Naive B cell (primary cell): ENCODE results near the gene NTM. TPM values are rescaled to one million over a fixed set of nuclear protein-coding genes. Genes with fewer than 3 reads are reported as not detected.
"Not testable (repeated sequence)": the region's sequence is repeated elsewhere in the genome, so short reads cannot be mapped to it uniquely, and the experiment has no call there.

Source experiments
- ATAC-seq, 2 donors: fragments of 150-1000 bp; cut with Tn5 transposase; 2 replicates each; pipeline ENCODE4 v1.10.0; 2021; ENCODE audit warnings: low read depth in 2 of 2, mild to moderate bottlenecking in 2 of 2, moderate library complexity in 2 of 2
- DNase-seq: peaks from one replicate; pipeline ENCODE4 v3.0.0; 2022
- H3K27ac Mint-ChIP-seq, 6 donors: one replicate each; pipeline ENCODE4 v1.8.0; 2020 to 2022; ENCODE audit warnings: mild to moderate bottlenecking in 6 of 6, mixed read lengths in 6 of 6, moderate library complexity in 5 of 6, inconsistent platforms in 2 of 6
- H3K27me3 Mint-ChIP-seq, 3 donors: one replicate each; pipeline ENCODE4 v1.8.0; 2021 to 2022; ENCODE audit warnings: mixed read lengths in 3 of 3, mild to moderate bottlenecking in 1 of 3
- H3K36me3 Mint-ChIP-seq, 2 donors: one replicate each; pipeline ENCODE4 v1.8.0; 2020 to 2022; ENCODE audit warnings: mixed read lengths in 2 of 2, inconsistent platforms in 1 of 2, mild to moderate bottlenecking in 1 of 2
- H3K4me1 Mint-ChIP-seq, 3 donors: one replicate each; pipeline ENCODE4 v1.8.0; 2020 to 2022; ENCODE audit warnings: mixed read lengths in 3 of 3, inconsistent platforms in 1 of 3, mild to moderate bottlenecking in 1 of 3, moderate library complexity in 1 of 3
- H3K4me3 Mint-ChIP-seq, 8 donors: one replicate each; pipeline ENCODE4 v1.8.0; 2020 to 2022; ENCODE audit warnings: mild to moderate bottlenecking in 8 of 8, mixed read lengths in 8 of 8, moderate library complexity in 8 of 8, inconsistent platforms in 2 of 8
- H3K9me3 Mint-ChIP-seq, 7 donors: one replicate each; pipeline ENCODE4 v1.8.0; 2020 to 2022; ENCODE audit warnings: mixed read lengths in 7 of 7, mild to moderate bottlenecking in 5 of 7, inconsistent platforms in 2 of 7, moderate library complexity in 1 of 7
- polyA plus RNA-seq, 6 donors: library from polyadenylated mRNA; unstranded; fragments of 300-500 nt; fragmentation: Illumina TruSeq; gene quantifications; one replicate each; pipeline ENCODE4 v1.2.3, GENCODE V29; 2021; ENCODE audit warnings: low read depth in 6 of 6

NTM gene
- polyA plus RNA-seq, 6 donors from 2014 or later: not detected

GRCh38 chr11:132055296-132055695, 684.9 kb downstream of the NTM start:
- H3K36me3 Mint-ChIP-seq: no peaks in the 10 kb centered on the region
- H3K27me3 Mint-ChIP-seq: no peaks in the 10 kb centered on the region
- H3K27ac Mint-ChIP-seq: no peak overlapping the region
- no peaks in the 10 kb centered on the region for H3K4me1 Mint-ChIP-seq
- H3K9me3 Mint-ChIP-seq: peaks cover 0 to 8% (median 2%) of the 10 kb centered on the region in 7 donors
- no peak overlapping the region for H3K4me3 Mint-ChIP-seq
- DNase-seq (no peak), ATAC-seq (no peak)

GRCh38 chr11:132056689-132057088, 686.3 kb downstream of the NTM start:
- ATAC-seq: no peak
- no peak overlapping the region for H3K27ac Mint-ChIP-seq
- H3K9me3 Mint-ChIP-seq: peaks cover 0 to 8% (median 1%) of the 10 kb centered on the region in 7 donors
- no peaks in the 10 kb centered on the region for H3K4me1 Mint-ChIP-seq
- H3K36me3 Mint-ChIP-seq: no peaks in the 10 kb centered on the region
- DNase-seq: no peak
- no peak overlapping the region for H3K4me3 Mint-ChIP-seq
- no peaks in the 10 kb centered on the region for H3K27me3 Mint-ChIP-seq

GRCh38 chr11:132057266-132057665, 686.9 kb downstream of the NTM start:
- ATAC-seq: no peak
- Mint-ChIP-seq H3K4me1 (no peaks in the 10 kb centered on the region), H3K36me3 (no peaks in the 10 kb centered on the region), H3K27ac (no peak overlapping the region), H3K27me3 (no peaks in the 10 kb centered on the region), H3K9me3 (peaks cover 0 to 8% (median 0%) of the 10 kb centered on the region in 7 donors), H3K4me3 (no peak overlapping the region)
- DNase-seq: no peak

- peaks cover 0 to 8% (median 2%) of the 10 kb centered on the region in 7 donors for H3K9me3 Mint-ChIP-seq
- no peak overlapping the region for H3K27ac Mint-ChIP-seq
- no peak overlapping the region for H3K4me3 Mint-ChIP-seq
- no peaks in the 10 kb centered on the region for H3K4me1 Mint-ChIP-seq
- DNase-seq (no peak), ATAC-seq (no peak)
- no peaks in the 10 kb centered on the region for H3K27me3 Mint-ChIP-seq
- H3K36me3 Mint-ChIP-seq: no peaks in the 10 kb centered on the region
Observed at GRCh38 chr11:132058211-132058772, 687.9 kb downstream of the NTM start.

- Mint-ChIP-seq H3K27me3 (no peaks in the 10 kb centered on the region), H3K9me3 (peaks cover 0 to 4% (median 2%) of the 10 kb centered on the region in 7 donors), H3K27ac (no peak overlapping the region), H3K4me3 (no peak overlapping the region), H3K4me1 (no peaks in the 10 kb centered on the region), H3K36me3 (no peaks in the 10 kb centered on the region)
- no peak for DNase-seq
- no peak for ATAC-seq
Observed at GRCh38 chr11:132060567-132060966, 690.2 kb downstream of the NTM start.

- no peaks in the 10 kb centered on the region for H3K4me1 Mint-ChIP-seq
Observed at GRCh38 chr11:132062031-132062430, 691.6 kb downstream of the NTM start.

GRCh38 chr11:132062541-132062940, 692.1 kb downstream of the NTM start:
- ATAC-seq: no peak
- DNase-seq: no peak
- H3K9me3 Mint-ChIP-seq: peaks cover 0 to 16% (median 4%) of the 10 kb centered on the region in 7 donors
- no peak overlapping the region for H3K27ac Mint-ChIP-seq
- no peaks in the 10 kb centered on the region for H3K27me3 Mint-ChIP-seq
- H3K4me1 Mint-ChIP-seq: no peaks in the 10 kb centered on the region
- H3K4me3 Mint-ChIP-seq: no peak overlapping the region
- no peaks in the 10 kb centered on the region for H3K36me3 Mint-ChIP-seq

More at GRCh38 chr11:132062031-132062430, 691.6 kb downstream of the NTM start:
- DNase-seq (no peak), ATAC-seq (no peak)
- Mint-ChIP-seq H3K9me3 (peaks cover 0 to 12% (median 4%) of the 10 kb centered on the region in 7 donors), H3K27me3 (no peaks in the 10 kb centered on the region), H3K36me3 (no peaks in the 10 kb centered on the region), H3K4me3 (no peak overlapping the region), H3K27ac (no peak overlapping the region)

- no peaks in the 10 kb centered on the region for H3K36me3 Mint-ChIP-seq
- no peak overlapping the region for H3K4me3 Mint-ChIP-seq
- H3K27ac Mint-ChIP-seq: no peak overlapping the region
- ATAC-seq (no peak), DNase-seq (no peak)
- no peaks in the 10 kb centered on the region for H3K27me3 Mint-ChIP-seq
- H3K4me1 Mint-ChIP-seq: no peaks in the 10 kb centered on the region
- peaks cover 0 to 12% (median 4%) of the 10 kb centered on the region in 7 donors for H3K9me3 Mint-ChIP-seq
Observed at GRCh38 chr11:132064987-132065620, 694.7 kb downstream of the NTM start.

GRCh38 chr11:132068556-132068955, 698.1 kb downstream of the NTM start:
- Mint-ChIP-seq H3K27me3 (no peaks in the 10 kb centered on the region), H3K27ac (no peak overlapping the region), H3K9me3 (peaks cover 0 to 12% (median 2%) of the 10 kb centered on the region in 7 donors), H3K36me3 (no peaks in the 10 kb centered on the region), H3K4me1 (no peaks in the 10 kb centered on the region), H3K4me3 (no peak overlapping the region)
- DNase-seq (no peak), ATAC-seq (no peak)

GRCh38 chr11:132069593-132069992, 699.2 kb downstream of the NTM start:
- peaks cover 0 to 12% (median 2%) of the 10 kb centered on the region in 7 donors for H3K9me3 Mint-ChIP-seq
- H3K36me3 Mint-ChIP-seq, ATAC-seq, H3K27me3 Mint-ChIP-seq, H3K4me3 Mint-ChIP-seq, H3K27ac Mint-ChIP-seq, H3K4me1 Mint-ChIP-seq, DNase-seq: not testable (repeated sequence)

GRCh38 chr11:132070907-132071306, 700.5 kb downstream of the NTM start:
- H3K9me3 Mint-ChIP-seq: peaks cover 0 to 15% (median 2%) of the 10 kb centered on the region in 7 donors
- H3K27me3 Mint-ChIP-seq, ATAC-seq, H3K4me3 Mint-ChIP-seq, H3K27ac Mint-ChIP-seq, H3K4me1 Mint-ChIP-seq, DNase-seq, H3K36me3 Mint-ChIP-seq: not testable (repeated sequence)

- no peaks in the 10 kb centered on the region for H3K4me1 Mint-ChIP-seq
- ATAC-seq (no peak), DNase-seq (no peak)
- no peaks in the 10 kb centered on the region for H3K27me3 Mint-ChIP-seq
- no peak overlapping the region for H3K4me3 Mint-ChIP-seq
- H3K36me3 Mint-ChIP-seq: no peaks in the 10 kb centered on the region
- H3K9me3 Mint-ChIP-seq: peaks cover 0 to 5% (median 0%) of the 10 kb centered on the region in 7 donors
- H3K27ac Mint-ChIP-seq: no peak overlapping the region
Observed at GRCh38 chr11:132072044-132072857, 701.8 kb downstream of the NTM start.

GRCh38 chr11:132072858-132073211, 702.4 kb downstream of the NTM start:
- H3K9me3 Mint-ChIP-seq: peaks cover 0 to 4% (median 0%) of the 10 kb centered on the region in 7 donors
- DNase-seq: no peak
- no peaks in the 10 kb centered on the region for H3K4me1 Mint-ChIP-seq
- no peak for ATAC-seq
- H3K27ac Mint-ChIP-seq: no peak overlapping the region
- no peak overlapping the region for H3K4me3 Mint-ChIP-seq
- H3K36me3 Mint-ChIP-seq: no peaks in the 10 kb centered on the region
- no peaks in the 10 kb centered on the region for H3K27me3 Mint-ChIP-seq

GRCh38 chr11:132073787-132074186, 703.4 kb downstream of the NTM start:
- Mint-ChIP-seq H3K36me3 (no peaks in the 10 kb centered on the region), H3K4me1 (no peaks in the 10 kb centered on the region), H3K9me3 (peaks cover 0 to 9% (median 0%) of the 10 kb centered on the region in 7 donors), H3K4me3 (no peak overlapping the region), H3K27ac (no peak overlapping the region), H3K27me3 (no peaks in the 10 kb centered on the region)
- no peak for ATAC-seq
- no peak for DNase-seq
